Activated B cell treated with CpG ODN at 0.5 μM for 24 hours (primary cell): ENCODE measurements around the gene ETV3L. TPM values are rescaled to one million over a fixed set of nuclear protein-coding genes. Genes with fewer than 3 reads are reported as not detected.

ENCODE experiments used
- ATAC-seq: fragments of 200-7000 bp; cut with Tn5 transposase; one replicate; pipeline ENCODE4 v1.10.0; 2021; ENCODE audit warnings: low read depth, mild to moderate bottlenecking, moderate library complexity
- CTCF ChIA-PET: fragments of 350-600 bp; sonication (Branson Sonifier 250); formaldehyde crosslinking; loops from one replicate; lab custom pipeline; 2021; ENCODE audit warnings: antibody characterized with exemption; lab: Charles Lee
- POLR2A ChIA-PET: fragments of 350-600 bp; sonication (Branson Sonifier 250); formaldehyde crosslinking; loops from one replicate; lab custom pipeline; 2021; ENCODE audit warnings: antibody characterized with exemption; lab: Charles Lee
- DNase-seq: peaks from one replicate; pipeline ENCODE4 v3.0.0; 2022
- H3K27ac Mint-ChIP-seq: one replicate; pipeline ENCODE4 v1.8.0; 2020; ENCODE audit warnings: mixed read lengths
- H3K27me3 Mint-ChIP-seq: one replicate; pipeline ENCODE4 v1.8.0; 2021; ENCODE audit warnings: mixed read lengths
- H3K36me3 Mint-ChIP-seq: one replicate; pipeline ENCODE4 v1.8.0; 2021; ENCODE audit warnings: low read depth, mixed read lengths
- H3K4me1 Mint-ChIP-seq: one replicate; pipeline ENCODE4 v1.8.0; 2021; ENCODE audit warnings: mixed read lengths
- H3K4me3 Mint-ChIP-seq: one replicate; pipeline ENCODE4 v1.8.0; 2020; ENCODE audit warnings: mild to moderate bottlenecking, mixed read lengths
- H3K9me3 Mint-ChIP-seq: one replicate; pipeline ENCODE4 v1.8.0; 2020; ENCODE audit warnings: mixed read lengths
- CTCF ChIP-seq: fragments of 200-600 bp; IDR thresholded peaks from one replicate; pipeline ENCODE4 v1.8.0; 2022; ENCODE audit warnings: antibody characterized with exemption, mild to moderate bottlenecking
- intact Hi-C: fragments of 100-400 bp; cut with micrococcal nuclease; formaldehyde crosslinking; loops from one replicate; pipeline ENCODE4 v1.15.1; 2024
- total RNA-seq: library from RNA; stranded (reverse); gene quantifications from 2 replicates; pipeline ENCODE4 v1.2.3, GENCODE V29; 2022

Gene ETV3L
- total RNA-seq, 1 donor from 2014 or later = not detected

- no peak for ATAC-seq
- TF ChIP-seq CTCF = no peak
- Mint-ChIP-seq H3K36me3 (no peaks in the 10 kb centered on the region), H3K4me3 (peak overlapping the region; percentile 26), H3K27me3 (peaks cover 40% of the 10 kb centered on the region), H3K4me1 (peaks cover 26% of the 10 kb centered on the region), H3K27ac (peak overlapping the region; percentile 59), H3K9me3 (no peaks in the 10 kb centered on the region)
- intact Hi-C loops = loop anchor here (2.0 kb wide), 1 partner anchor 32 kb away; the partner anchor contains the start of gene ETV3
- DNase-seq = no peak
- ChIA-PET CTCF (interaction anchor here (1.0 kb wide), 1 partner anchor 17 kb away, joined by 4 read pairs; no protein-coding TSS in a partner anchor), POLR2A (interaction anchor here (0.7 to 1.9 kb wide), 3 partner anchors 30 to 34 kb away, joined by 3 to 7 read pairs (median 4); partner anchors contain the start of gene ETV3)
Observed at GRCh38 chr1:157106813-157107189, 7.2 kb upstream of the ETV3L start.

GRCh38 chr1:157105988-157106812 is 6.6 kb upstream of the ETV3L start:
- no peaks in the 10 kb centered on the region for H3K36me3 Mint-ChIP-seq
- peak; percentile 37 for DNase-seq
- intact Hi-C loops = loop anchor here (2.0 kb wide), 1 partner anchor 33 kb away; the partner anchor contains the start of gene ETV3

GRCh38 chr1:157105298-157105987 is 5.8 kb upstream of the ETV3L start:
- ChIA-PET POLR2A (interaction anchor here (0.6 to 1.9 kb wide), 2 partner anchors 33 to 1020 kb away, joined by 3 to 7 read pairs; partner anchors contain the start of gene ETV3), CTCF (interaction anchor here (0.7 to 1.6 kb wide), 2 partner anchors 15 to 51 kb away, joined by 3 to 4 read pairs; no protein-coding TSS in a partner anchor)

More at GRCh38 chr1:157105988-157106812, 6.6 kb upstream of the ETV3L start:
- Mint-ChIP-seq H3K4me3 (peak overlapping the region; percentile 26), H3K9me3 (no peaks in the 10 kb centered on the region), H3K4me1 (peaks cover 26% of the 10 kb centered on the region), H3K27me3 (peaks cover 35% of the 10 kb centered on the region), H3K27ac (peak overlapping the region; percentile 59)
- ChIA-PET CTCF (interaction anchor here (1.0 kb wide), 1 partner anchor 16 kb away, joined by 4 read pairs; no protein-coding TSS in a partner anchor), POLR2A (interaction anchor here (0.7 to 1.9 kb wide), 3 partner anchors 31 to 35 kb away, joined by 3 to 7 read pairs (median 4); partner anchors contain the start of gene ETV3)
- no peak for TF ChIP-seq CTCF
- peak; percentile 90 for ATAC-seq

GRCh38 chr1:157104598-157105293 is 5.1 kb upstream of the ETV3L start:
- no peak overlapping the region for H3K4me3 Mint-ChIP-seq
- H3K4me1 Mint-ChIP-seq = peaks cover 26% of the 10 kb centered on the region
- H3K27ac Mint-ChIP-seq = no peak overlapping the region
- H3K9me3 Mint-ChIP-seq = no peaks in the 10 kb centered on the region
- no peaks in the 10 kb centered on the region for H3K36me3 Mint-ChIP-seq
- ChIA-PET POLR2A (interaction anchor here (0.6 kb wide), 1 partner anchor 1020 kb away, joined by 3 read pairs; no protein-coding TSS in a partner anchor), CTCF (interaction anchor here (0.7 to 1.6 kb wide), 2 partner anchors 15 to 51 kb away, joined by 3 to 4 read pairs; no protein-coding TSS in a partner anchor)
- no peak for DNase-seq
- intact Hi-C loops = no loop called here
- H3K27me3 Mint-ChIP-seq = peaks cover 29% of the 10 kb centered on the region
- ATAC-seq = no peak
- TF ChIP-seq CTCF = no peak

More at GRCh38 chr1:157105298-157105987, 5.8 kb upstream of the ETV3L start:
- intact Hi-C loops = no loop called here
- H3K4me1 Mint-ChIP-seq = peaks cover 26% of the 10 kb centered on the region
- ATAC-seq (no peak), DNase-seq (no peak)
- H3K9me3 Mint-ChIP-seq = no peaks in the 10 kb centered on the region
- no peak overlapping the region for H3K4me3 Mint-ChIP-seq
- H3K36me3 Mint-ChIP-seq = no peaks in the 10 kb centered on the region
- peak overlapping the region; percentile 14 for H3K27ac Mint-ChIP-seq
- H3K27me3 Mint-ChIP-seq = peaks cover 32% of the 10 kb centered on the region
- no peak for TF ChIP-seq CTCF
